ENCODE results near the gene CITED1. TPM values are rescaled to one million over a fixed set of nuclear protein-coding genes. Genes with fewer than 3 reads are reported as not detected.

CITED1 gene
- total and polyA plus RNA-seq, 2 of the 13 experiments (the other 11 are each of a cell fraction or from before 2014, with no cell fraction given) = 0.09 TPM; not detected in 1

GRCh38 chrX:72282302-72282701 lies 23.4 kb downstream of the CITED1 start (continued):
- TF ChIP-seq STAT6 (CRISPR knock-in tag; IDR thresholded peaks at IDR 0.05; ENCODE audit: borderline replicate concordance) = no peak

- intact Hi-C loops (cut with micrococcal nuclease; ENCODE audit: unreplicated experiment) = no loop called here
- no peak for TF ChIP-seq ZNF292 (CRISPR knock-in tag; IDR thresholded peaks at IDR 0.05; ENCODE audit: borderline replicate concordance, low read depth)
- TF ChIP-seq ZNF274 (CRISPR knock-in tag; IDR thresholded peaks at IDR 0.05) = no peak
- TF ChIP-seq, protein P1, sequence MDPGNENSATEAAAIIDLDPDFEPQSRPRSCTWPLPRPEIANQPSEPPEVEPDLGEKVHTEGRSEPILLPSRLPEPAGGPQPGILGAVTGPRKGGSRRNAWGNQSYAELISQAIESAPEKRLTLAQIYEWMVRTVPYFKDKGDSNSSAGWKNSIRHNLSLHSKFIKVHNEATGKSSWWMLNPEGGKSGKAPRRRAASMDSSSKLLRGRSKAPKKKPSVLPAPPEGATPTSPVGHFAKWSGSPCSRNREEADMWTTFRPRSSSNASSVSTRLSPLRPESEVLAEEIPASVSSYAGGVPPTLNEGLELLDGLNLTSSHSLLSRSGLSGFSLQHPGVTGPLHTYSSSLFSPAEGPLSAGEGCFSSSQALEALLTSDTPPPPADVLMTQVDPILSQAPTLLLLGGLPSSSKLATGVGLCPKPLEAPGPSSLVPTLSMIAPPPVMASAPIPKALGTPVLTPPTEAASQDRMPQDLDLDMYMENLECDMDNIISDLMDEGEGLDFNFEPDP (CRISPR knock-in tag; conservative IDR thresholded peaks at IDR 0.05) = no peak
- TF ChIP-seq SMC3 (IDR thresholded peaks at IDR 0.05; ENCODE audit: low read length) = no peak
- TF ChIP-seq LBX2 (CRISPR knock-in tag; IDR thresholded peaks at IDR 0.05; ENCODE audit: borderline replicate concordance) = no peak
- TF ChIP-seq RORA (CRISPR knock-in tag; IDR thresholded peaks at IDR 0.05) = no peak
- no peak for TF ChIP-seq KDM6A (CRISPR knock-in tag; IDR thresholded peaks at IDR 0.05; ENCODE audit: low read depth)
- no peak for TF ChIP-seq ZBTB34 (CRISPR knock-in tag; IDR thresholded peaks at IDR 0.05)
- TF ChIP-seq ZNF3 (CRISPR knock-in tag; IDR thresholded peaks at IDR 0.05) = no peak
- TF ChIP-seq, protein P2, sequence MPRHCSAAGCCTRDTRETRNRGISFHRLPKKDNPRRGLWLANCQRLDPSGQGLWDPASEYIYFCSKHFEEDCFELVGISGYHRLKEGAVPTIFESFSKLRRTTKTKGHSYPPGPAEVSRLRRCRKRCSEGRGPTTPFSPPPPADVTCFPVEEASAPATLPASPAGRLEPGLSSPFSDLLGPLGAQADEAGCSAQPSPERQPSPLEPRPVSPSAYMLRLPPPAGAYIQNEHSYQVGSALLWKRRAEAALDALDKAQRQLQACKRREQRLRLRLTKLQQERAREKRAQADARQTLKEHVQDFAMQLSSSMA (CRISPR knock-in tag; IDR thresholded peaks at IDR 0.05) = no peak
- TF ChIP-seq KDM3A (CRISPR knock-in tag; IDR thresholded peaks at IDR 0.05; ENCODE audit: low read depth) = no peak
- TF ChIP-seq ZFP1 (CRISPR knock-in tag; IDR thresholded peaks at IDR 0.05) = no peak
- no peak for TF ChIP-seq TOE1 (CRISPR knock-in tag; IDR thresholded peaks at IDR 0.05)
- TF ChIP-seq MTF1 (CRISPR knock-in tag; IDR thresholded peaks at IDR 0.05) = no peak
- TF ChIP-seq ZNF572 (CRISPR knock-in tag; IDR thresholded peaks at IDR 0.05) = no peak
- TF ChIP-seq PAX8 (CRISPR knock-in tag; IDR thresholded peaks at IDR 0.05; ENCODE audit: borderline replicate concordance) = no peak
- TF ChIP-seq ZNF713 (CRISPR knock-in tag; IDR thresholded peaks at IDR 0.05) = no peak
These were observed 25.3 kb downstream of the CITED1 start for GRCh38 chrX:72280321-72280845.

More at GRCh38 chrX:72280321-72280845, 25.3 kb downstream of the CITED1 start:
- Histone ChIP-seq H3K9me3 (ENCODE audit: low read length) (no peaks in the 10 kb centered on the region), H3K27ac (ENCODE audit: extremely low read length, insufficient read depth, low read length) (no peak overlapping the region), H3K79me2 (ENCODE audit: insufficient read depth, low read length) (peaks cover 16% of the 10 kb centered on the region), H3K27me3 (ENCODE audit: control insufficient read depth in 1 of 2, insufficient read depth in 2 of 2, low read length in 2 of 2) (peaks cover 0 to 1% of the 10 kb centered on the region in 2 experiments; a peak in 1 of 5 replicates), H3K4me1 (ENCODE audit: insufficient read depth, low read length) (peaks cover 13% of the 10 kb centered on the region), H4K20me1 (ENCODE audit: insufficient read depth, low read length) (no peaks in the 10 kb centered on the region), H3K36me3 (replicated peaks in 1 of 2; ENCODE audit: control insufficient read depth in 1 of 2, insufficient read depth in 2 of 2, low read length in 2 of 2) (peaks cover 0 to 1% of the 10 kb centered on the region in 2 experiments; a peak in 1 of 5 replicates), H2AFZ (ENCODE audit: low read length) (no peak overlapping the region), H3K4me2 (ENCODE audit: low read depth, low read length) (peak overlapping the region; percentile 27; the same call in 1 of the 2 replicates), H3K4me3 (replicated peaks in 1 of 3; ENCODE audit: insufficient read depth in 1 of 3, low read depth in 2 of 3, low read length in 3 of 3) (no peak overlapping the region), H3K9ac (ENCODE audit: insufficient read depth, low read depth, low read length) (no peak overlapping the region)
- no TSS peak for BruUV-seq (replicated peaks)
- ChIA-PET POLR2A (no interaction called here), CTCF (ENCODE audit: low intra/inter-chr PET ratio, low total read pairs) (no interaction called here)
- in situ Hi-C loops (cut with HindIII; ENCODE audit: extremely low pct_ligation_motif_present, low pct_unique_long_range_greater_than_20kb) = loop anchor here (25.0 kb wide), 1 partner anchor 432 kb away; the partner anchor contains the start of gene PHKA1
- ATAC-seq = no peak
- DNase-seq (ENCODE audit: low spot score) = no peak
- 44% methylated on average over 5 of the region's 5 CpGs for WGBS (ENCODE audit: low lambda C conversion rate)
- FAIRE-seq = no peak
